Coronary artery (tissue), 2 donors: Measurements from ENCODE around the gene TBKBP1.

ENCODE experiments used
- DNase-seq: peaks from one replicate; pipeline ENCODE4 v3.0.0-alpha.2; 2017; ENCODE audit warnings: low spot score
- H3K27ac ChIP-seq, 2 donors: fragments of 200-600 bp; sonication (generic); one replicate each; pipeline ENCODE4 v1.5.1; 2016 to 2019
- H3K4me3 ChIP-seq: fragments of 200-600 bp; sonication (generic); 2 replicates; pipeline ENCODE4 v1.5.1; 2016; ENCODE audit warnings: mild to moderate bottlenecking, moderate library complexity
- CTCF ChIP-seq: fragments of 200-600 bp; sonication (generic); IDR thresholded peaks from one replicate; pipeline ENCODE4 v1.5.1; 2019; ENCODE audit warnings: antibody characterized with exemption

The TBKBP1 gene

DNA sequence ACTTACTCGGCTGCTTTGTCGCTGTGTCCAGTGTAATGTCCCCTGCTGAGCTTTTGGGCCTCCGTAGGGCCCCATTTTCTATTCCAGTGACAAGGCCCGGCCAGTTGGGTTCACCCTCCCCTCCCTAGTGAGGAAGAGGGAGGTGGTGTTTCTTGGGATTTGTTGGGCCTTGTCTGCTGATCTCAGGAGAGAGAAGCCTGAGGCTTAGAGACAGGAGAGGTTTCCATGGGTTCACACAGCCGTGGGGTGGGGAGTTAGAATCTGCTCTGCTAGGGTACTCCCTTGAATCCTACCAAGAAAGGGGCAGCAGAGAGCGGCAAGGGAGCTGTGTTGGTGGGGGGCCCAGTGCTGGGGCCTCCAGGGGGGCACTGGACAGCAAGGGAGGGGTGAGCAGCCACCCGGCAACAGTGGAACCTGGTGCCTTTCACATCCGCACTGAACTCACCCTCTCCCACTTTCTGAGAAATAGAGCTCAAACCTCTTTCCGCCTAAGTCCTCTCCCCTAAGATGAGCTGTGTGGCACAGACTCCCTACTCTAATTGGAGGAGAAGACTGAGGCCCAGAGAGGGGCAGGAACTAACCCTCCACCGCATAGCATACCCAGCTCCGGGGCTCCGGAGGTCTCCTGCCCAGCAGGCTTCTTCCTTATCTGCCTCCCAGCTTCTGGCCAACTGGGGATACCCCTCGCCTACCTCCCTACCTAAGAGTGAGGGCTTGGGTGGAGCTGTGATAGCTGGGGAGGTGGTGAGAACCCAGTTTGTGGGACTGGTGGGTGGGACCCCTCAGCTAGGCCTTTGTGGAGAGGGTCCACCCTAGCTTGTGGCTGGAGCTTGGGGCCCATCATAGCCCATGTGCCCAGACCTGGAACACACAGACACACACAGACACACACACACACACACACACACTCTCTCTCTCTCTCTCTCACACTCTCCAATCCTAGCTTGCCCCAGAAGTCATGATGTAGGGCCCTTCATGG lies 6.8 kb downstream of the TBKBP1 start:
- Histone ChIP-seq H3K4me3 (no peak overlapping the region), H3K27ac (no peak overlapping the region)
- no peak for DNase-seq
- TF ChIP-seq CTCF: no peak

DNA sequence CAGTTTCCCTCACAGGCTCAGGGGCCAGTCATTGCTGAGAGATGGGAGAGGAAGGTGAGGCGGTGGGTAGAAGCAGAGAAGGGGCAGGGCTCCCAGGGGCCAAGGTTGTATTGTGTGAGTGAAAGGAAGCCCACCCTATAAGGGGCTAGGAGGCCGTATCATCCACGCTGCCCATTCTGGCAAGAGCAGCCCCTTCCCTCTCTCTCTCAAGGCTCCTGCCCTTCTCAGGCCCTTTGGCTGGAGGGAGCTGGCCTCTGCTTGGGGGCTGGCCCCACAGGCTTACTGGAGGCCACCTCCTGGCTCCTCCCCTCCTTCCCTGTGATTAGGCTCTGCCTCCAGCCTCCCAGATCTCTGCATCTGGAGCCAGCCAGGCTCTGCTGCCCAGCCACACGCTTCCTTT lies 7.6 kb downstream of the TBKBP1 start:
- DNase-seq: no peak
- Histone ChIP-seq H3K27ac (no peak overlapping the region), H3K4me3 (no peak overlapping the region)
- TF ChIP-seq CTCF: no peak

DNA sequence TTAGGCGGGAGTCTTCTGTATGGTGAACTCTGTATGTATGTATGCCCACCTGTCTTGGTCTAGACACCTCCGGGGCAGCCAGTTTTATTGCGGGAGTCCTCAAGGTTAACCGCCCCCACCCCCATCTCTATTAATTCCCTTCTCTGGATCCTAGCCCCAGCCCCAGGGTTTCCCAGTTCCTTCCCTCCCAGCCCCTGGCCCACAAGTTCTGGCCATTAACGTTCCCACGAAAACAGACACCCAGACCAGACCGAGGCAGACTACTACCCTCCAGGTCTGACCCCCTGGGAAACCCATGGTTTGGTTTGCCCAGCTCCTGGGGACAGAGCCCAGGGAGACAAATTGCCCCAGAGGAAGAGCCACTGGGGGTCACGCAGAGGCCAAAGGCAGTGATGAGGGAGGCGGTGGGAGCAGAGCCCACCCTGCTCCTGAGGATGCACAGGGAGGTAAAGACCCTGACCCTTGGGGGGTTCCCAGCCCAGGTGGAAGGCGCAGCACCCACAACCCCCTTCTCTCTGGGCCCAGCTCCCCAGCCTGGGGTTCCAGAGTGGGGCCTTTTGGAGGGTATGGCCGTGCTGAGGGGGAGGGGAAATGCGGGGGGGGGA lies 8.5 kb downstream of the TBKBP1 start:
- TF ChIP-seq CTCF: no peak
- no peak for DNase-seq
- no peak overlapping the region for H3K4me3 ChIP-seq
- H3K27ac ChIP-seq: no peak overlapping the region

GRCh38 chr17:47703191-47703591 lies 9.2 kb downstream of the TBKBP1 start:
- TF ChIP-seq CTCF: no peak
- H3K4me3 ChIP-seq: no peak overlapping the region
- no peak overlapping the region for H3K27ac ChIP-seq
- DNase-seq: no peak

DNA sequence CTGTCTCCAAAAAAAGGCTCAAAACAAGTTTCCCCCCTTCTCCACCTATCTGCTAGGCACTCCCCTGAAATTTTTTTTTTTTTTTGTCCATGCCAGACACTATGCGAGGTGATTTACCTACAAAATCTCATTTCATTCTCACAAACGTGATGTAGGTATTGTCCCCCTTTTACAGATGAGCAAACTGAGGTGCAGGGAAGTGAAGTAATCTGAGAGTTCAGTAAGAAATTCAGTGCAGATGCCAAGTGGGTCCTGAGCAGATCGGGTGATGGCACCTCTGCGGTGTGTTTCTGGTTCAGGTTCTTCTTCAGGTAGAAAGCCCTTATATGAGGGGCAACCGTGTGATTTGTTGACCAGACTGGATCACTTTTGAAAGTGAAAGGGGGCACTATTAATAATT lies 9.7 kb downstream of the TBKBP1 start:
- no peak for DNase-seq
- H3K4me3 ChIP-seq: no peak overlapping the region

GRCh38 chr17:47704116-47704515 lies 10.2 kb downstream of the TBKBP1 start:
- no peak overlapping the region for H3K4me3 ChIP-seq
- no peak for DNase-seq

More for the DNA sequence above, 9.7 kb downstream of the TBKBP1 start:
- no peak overlapping the region for H3K27ac ChIP-seq
- TF ChIP-seq CTCF: no peak

More at GRCh38 chr17:47704116-47704515, 10.2 kb downstream of the TBKBP1 start:
- no peak for TF ChIP-seq CTCF
- H3K27ac ChIP-seq: no peak overlapping the region
